GM21619 (cell line): Measurements from ENCODE around the gene TRPM2.

Experiments
- ATAC-seq: cut with Tn5 transposase; IDR thresholded peaks from one replicate; pipeline ENCODE4 v1.9.1; 2021; ENCODE audit not compliant: unreplicated experiment

TRPM2 gene

GRCh38 chr21:44370786-44371410, 17.5 kb downstream of the TRPM2 start:
- ATAC-seq, result no peak

DNA sequence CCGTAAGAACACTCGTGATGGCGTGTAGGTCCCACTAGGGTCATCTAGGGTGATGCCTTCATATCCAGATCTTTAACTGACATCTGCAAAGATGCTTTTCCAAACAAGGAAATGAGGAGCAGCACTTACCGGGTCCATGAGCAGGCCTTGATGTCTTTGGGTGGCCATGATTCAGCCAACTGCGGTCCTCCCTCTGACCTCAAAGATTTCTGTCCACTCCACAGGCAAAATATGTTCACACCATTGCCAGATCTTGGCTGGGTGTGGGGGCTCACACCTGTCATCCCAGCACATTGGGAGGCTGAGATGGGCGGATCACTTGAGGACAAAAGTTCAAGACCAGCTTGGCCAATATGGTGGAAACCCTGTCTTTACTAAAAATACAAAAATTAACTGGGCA, 18.2 kb downstream of the TRPM2 start:
- no peak for ATAC-seq

DNA sequence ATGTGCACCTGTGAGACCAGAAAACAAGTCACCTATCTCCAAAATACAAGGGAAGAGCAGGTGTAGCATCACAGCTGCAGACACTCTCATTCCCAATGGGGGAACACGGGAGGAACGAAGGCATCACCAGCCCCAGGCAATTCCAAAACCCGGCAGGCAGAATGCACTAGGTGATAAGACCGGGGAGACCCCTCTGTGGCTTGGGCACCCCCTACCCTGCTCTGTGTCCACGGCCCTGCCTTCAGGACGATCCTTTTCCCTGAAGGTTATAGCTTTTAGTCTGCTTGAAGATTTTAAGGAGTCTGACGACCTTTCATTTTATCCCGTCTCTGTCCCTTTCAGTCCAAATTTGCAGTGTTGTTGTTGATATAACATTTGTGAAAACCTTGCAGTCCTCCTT, 19.2 kb downstream of the TRPM2 start:
- ATAC-seq, result no peak

- ATAC-seq, result no peak
Observed at GRCh38 chr21:44374601-44375280, 21.3 kb downstream of the TRPM2 start.

DNA sequence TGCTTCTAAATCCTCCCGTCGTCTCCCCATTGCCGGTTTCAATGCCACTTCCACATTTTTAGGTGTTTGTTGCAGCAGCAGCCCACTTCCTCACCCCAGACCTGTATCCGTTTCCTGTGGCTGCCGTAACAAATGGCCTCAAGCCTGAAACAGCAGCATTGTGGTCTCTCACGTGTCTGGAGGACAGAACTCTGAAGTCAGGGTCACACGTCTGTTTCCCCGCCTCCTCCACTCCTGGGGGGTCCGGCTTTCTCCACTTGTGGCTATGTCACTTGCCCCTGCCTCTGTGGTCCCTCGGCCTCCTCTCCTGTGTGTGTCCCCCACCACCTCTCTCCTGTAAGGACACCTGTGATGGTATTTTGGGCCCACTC, 21.8 kb downstream of the TRPM2 start:
- ATAC-seq, result no peak

DNA sequence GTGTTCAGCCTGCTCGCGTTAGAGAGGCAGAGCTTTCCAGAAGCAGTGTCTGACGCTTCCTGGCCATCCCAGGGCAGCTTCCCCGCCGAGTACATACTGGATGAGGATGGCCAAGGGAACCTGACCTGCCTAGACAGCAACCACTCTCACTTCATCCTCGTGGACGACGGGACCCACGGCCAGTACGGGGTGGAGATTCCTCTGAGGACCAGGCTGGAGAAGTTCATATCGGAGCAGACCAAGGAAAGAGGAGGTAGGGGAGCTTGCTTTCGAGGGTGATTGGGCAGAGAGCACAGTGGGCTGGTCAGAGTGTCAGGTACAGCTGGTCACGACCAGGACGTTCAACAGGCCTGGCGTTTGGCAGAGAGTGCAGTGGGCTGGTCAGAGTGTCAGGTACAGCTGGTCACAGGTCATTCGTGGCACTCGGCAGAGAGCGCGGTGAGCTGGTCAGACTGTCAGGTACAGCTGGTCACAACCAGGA, 22.4 kb downstream of the TRPM2 start:
- no peak for ATAC-seq

GRCh38 chr21:44376606-44377005, 23.2 kb downstream of the TRPM2 start:
- ATAC-seq, result no peak

GRCh38 chr21:44377201-44377921, 23.9 kb downstream of the TRPM2 start:
- no peak for ATAC-seq

DNA sequence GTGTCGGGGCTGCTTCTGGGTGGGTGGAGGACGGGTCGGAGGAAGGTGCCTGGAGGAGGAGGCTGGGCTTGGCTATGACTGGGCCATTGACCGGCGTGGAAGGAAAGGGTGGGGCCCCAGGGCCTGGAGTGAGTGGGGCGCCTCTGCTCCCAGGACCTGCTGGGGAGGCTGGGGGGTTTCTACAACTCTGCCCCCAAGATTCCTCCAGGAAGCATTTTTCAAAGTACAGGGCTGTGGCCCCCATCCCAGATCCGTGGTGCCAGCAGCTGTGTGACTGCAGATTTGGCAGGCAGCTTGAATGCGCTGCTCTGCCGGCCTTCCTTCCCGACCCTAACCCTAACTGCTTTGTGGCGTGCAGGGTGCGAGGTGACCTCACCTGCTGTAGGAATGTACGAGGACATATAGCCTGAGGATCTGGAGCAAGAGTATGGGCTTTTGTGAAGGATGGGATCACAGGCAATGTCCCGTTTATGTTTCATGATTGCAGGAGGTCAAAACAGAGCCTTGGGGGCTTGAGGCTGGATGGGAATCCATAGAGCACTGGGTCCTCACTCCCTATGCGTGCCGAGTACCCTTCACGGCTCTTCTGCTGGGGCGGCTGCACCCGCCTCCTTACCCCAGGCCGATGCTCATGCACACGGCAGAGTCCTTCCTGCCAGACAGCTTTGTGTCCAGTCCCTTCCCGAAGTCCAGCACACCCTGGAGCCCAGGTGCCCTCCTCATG, 24.7 kb downstream of the TRPM2 start:
- no peak for ATAC-seq

DNA sequence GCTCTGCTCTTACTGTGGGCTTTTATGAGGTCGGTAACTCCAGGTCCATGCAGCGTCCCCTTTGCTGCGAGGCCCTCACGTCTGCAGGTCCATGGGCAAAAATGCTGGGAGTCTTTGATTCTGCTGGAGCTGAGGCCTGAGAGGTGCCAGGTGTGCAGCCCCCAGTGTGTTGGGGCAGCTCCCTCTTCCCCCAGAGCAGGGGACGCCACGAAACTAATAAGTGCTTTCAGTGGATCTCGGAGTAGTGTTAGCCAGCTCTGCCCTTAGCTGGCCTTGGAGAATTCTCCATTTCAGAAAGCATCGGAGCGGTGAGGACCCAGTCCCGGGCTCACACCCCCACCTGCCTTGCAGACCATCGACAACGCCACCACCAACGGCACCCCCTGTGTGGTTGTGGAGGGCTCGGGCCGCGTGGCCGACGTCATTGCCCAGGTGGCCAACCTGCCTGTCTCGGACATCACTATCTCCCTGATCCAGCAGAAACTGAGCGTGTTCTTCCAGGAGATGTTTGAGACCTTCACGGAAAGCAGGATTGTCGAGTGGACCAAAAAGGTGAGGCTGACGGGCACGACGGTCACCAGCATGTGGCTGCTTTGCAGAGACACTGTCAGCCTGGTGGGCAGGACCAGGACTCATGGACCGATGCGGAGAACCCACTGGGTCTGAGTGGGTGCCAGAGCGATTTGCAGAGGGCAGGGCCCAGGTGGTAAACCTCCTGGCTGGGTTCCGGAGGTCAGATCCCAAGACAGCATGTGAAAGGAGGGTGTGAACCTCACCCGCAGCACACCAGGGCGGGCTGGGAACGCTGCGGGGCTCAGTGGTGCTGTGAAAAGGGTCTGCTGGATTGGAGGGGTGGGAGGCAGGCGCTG, 25.5 kb downstream of the TRPM2 start:
- ATAC-seq, result no peak

DNA sequence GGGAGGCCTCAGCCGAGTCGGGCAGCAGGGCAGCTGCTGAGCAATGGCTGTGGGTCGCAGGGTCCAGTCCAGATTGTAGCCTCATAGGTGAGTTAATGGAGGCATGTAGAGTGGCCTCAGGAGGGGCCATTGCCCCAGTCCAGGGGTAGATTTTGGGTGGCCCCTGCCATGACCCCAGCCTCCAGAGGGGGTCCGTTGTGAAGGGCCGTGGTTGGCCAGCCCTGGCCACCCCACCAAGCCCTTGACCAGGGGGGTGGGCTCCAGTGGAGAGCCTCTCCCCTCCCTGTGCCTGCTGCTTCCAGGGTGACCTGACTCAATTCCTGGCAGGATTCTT, 26.1 kb downstream of the TRPM2 start:
- ATAC-seq, result no peak

GRCh38 chr21:44379991-44380865, 26.8 kb downstream of the TRPM2 start:
- ATAC-seq, result no peak

- no peak for ATAC-seq
Observed at GRCh38 chr21:44380876-44381275, 27.5 kb downstream of the TRPM2 start.

DNA sequence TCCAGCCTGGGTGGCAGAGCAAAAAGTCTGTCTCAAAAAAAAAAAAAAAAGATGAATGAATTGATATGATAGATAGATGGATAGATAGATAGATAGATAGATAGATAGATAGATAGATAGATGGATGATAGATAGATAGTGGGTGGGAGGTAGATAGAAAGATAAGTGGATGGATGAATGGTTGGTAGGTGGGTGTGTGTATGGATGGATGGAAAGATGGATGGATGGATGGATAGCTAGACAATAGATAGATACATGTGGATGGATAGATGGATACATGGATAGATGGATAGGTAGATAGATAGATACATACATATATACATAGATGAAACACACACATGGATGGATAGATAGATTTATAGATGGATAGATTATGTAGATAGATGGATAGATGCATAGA, 28.5 kb downstream of the TRPM2 start:
- no peak for ATAC-seq

DNA sequence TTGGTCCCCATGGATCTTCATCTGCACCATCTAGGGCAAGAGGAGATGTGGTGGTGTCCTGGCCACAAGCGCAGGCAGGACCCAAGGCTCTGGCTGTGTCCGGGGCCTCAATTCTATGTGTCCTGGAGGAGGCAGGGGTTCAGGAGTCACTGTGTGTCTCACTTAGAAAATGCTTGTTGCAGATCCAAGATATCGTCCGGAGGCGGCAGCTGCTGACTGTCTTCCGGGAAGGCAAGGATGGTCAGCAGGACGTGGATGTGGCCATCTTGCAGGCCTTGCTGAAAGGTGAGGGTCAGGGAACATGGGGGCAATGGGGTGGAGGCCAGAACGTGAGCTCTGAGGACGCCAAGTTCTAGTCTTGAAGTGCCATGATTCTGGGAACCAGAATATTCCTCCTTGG, 29.1 kb downstream of the TRPM2 start:
- ATAC-seq, result no peak

GRCh38 chr21:44383216-44383615, 29.8 kb downstream of the TRPM2 start:
- ATAC-seq, result no peak

- no peak for ATAC-seq
Observed at GRCh38 chr21:44384968-44385367, 31.5 kb downstream of the TRPM2 start.

DNA sequence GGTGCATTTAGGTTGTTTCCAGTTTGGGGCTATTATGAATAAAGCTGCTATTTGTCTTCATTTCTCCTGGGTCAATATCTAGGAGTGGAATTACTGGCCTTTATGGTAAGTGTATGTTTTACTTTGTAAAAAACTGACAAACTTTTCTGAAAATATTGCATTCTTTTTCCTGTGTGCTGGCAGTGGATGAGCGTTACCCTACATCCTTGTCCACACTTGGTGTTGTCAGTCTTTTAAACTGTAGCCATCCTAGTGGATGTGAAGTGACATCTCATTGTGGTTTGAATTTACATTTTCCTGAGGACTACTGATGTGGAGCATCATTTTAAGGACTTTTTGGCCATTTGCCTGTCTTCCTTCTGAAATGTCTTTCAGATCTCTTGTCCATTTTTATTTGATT, 35.9 kb downstream of the TRPM2 start:
- ATAC-seq, result no peak

- ATAC-seq, result no peak
Observed at GRCh38 chr21:44390886-44391285, 37.5 kb downstream of the TRPM2 start.
